Esophagus squamous epithelium (tissue), 5 donors: ENCODE results near the gene MAMSTR. TPM values are rescaled to one million over a fixed set of nuclear protein-coding genes. Genes with fewer than 3 reads are reported as not detected.
"Not testable (repeated sequence)": the region's sequence is repeated elsewhere in the genome, so short reads cannot be mapped to it uniquely, and the experiment has no call there.

Experiments
- DNase-seq: peaks from one replicate; lab custom pipeline; 2025; lab: John Stamatoyannopoulos, UW
- H3K27ac ChIP-seq, 4 donors: fragments of 200-600 bp; sonication (generic); one replicate each; pipeline ENCODE4 v1.5.1; 2016 to 2019; ENCODE audit warnings: mild to moderate bottlenecking in 1 of 4
- H3K27me3 ChIP-seq, 4 donors: fragments of 200-600 bp; sonication (generic); 1 replicate in 3 of 4; 2 replicates in 1 of 4; pipeline versions ENCODE4 v1.5.1 to v1.6.0; 2017 to 2021; ENCODE audit warnings: antibody characterized with exemption in 1 of 4
- H3K36me3 ChIP-seq, 3 donors: fragments of 200-600 bp; sonication (generic); one replicate each; pipeline ENCODE4 v1.5.1; 2016 to 2019
- H3K4me1 ChIP-seq, 3 donors: fragments of 200-600 bp; sonication (generic); one replicate each; pipeline ENCODE4 v1.5.1; 2017 to 2019
- H3K4me3 ChIP-seq, 4 donors: fragments of 200-600 bp; sonication (generic); 1 replicate in 3 of 4; 2 replicates in 1 of 4; pipeline ENCODE4 v1.5.1; 2016 to 2019; ENCODE audit warnings: mild to moderate bottlenecking in 2 of 4, moderate library complexity in 1 of 4
- H3K9me3 ChIP-seq, 3 donors: fragments of 200-600 bp; sonication (generic); one replicate each; pipeline ENCODE4 v1.5.1; 2016 to 2019
- CTCF ChIP-seq, 6 experiments: fragments of 450-650 bp in 4 of 6; fragments of 200-600 bp in 2 of 6; sonication (generic) in 2 of 6; IDR thresholded peaks; one replicate each; pipeline ENCODE4 v1.5.1; 2016 to 2019; ENCODE audit warnings: antibody characterized with exemption in 6 of 6, mild to moderate bottlenecking in 4 of 6, moderate library complexity in 4 of 6
- POLR2A ChIP-seq, 4 donors: fragments of 450-650 bp; IDR thresholded peaks; one replicate each; pipeline ENCODE4 v1.6.1; 2017; ENCODE audit warnings: antibody characterized with exemption in 4 of 4, mild to moderate bottlenecking in 4 of 4, moderate library complexity in 3 of 4
- WGBS, 2 donors: methylation state at CpG; one replicate each; pipeline ENCODE4 v1.1.5; 2018; 5-methylcytosine and 5-hydroxymethylcytosine counted together
- intact Hi-C: fragments of 100-400 bp; cut with DNase I; formaldehyde crosslinking; loops from one replicate; pipeline ENCODE4 v1.15.0; 2022
- total RNA-seq, 4 donors: library from RNA; depleted of rRNA; stranded (reverse); fragments of >200 nt; gene quantifications; one replicate each; pipeline ENCODE4 v1.1.0, GENCODE V29; 2016
- donor health status: DM: yes; HTN: yes; CAD: no.

Gene MAMSTR
- total RNA-seq, 4 donors from 2014 or later: 0.57 to 2.0 TPM; not detected in 2

GRCh38 chr19:48696353-48697010 is 23.0 kb downstream of the MAMSTR start:
- Histone ChIP-seq H3K4me1 (peaks cover 0 to 52% (median 12%) of the 10 kb centered on the region in 3 donors), H3K4me3 (peak overlapping the region; percentile 46 to 69 (median 54)), H3K9me3 (no peaks in the 10 kb centered on the region), H3K27ac (peak overlapping the region; percentile 89 to 97 (median 93)), H3K36me3 (peaks cover 0 to 9% (median 0%) of the 10 kb centered on the region in 3 donors), H3K27me3 (peaks cover 0 to 22% (median 0%) of the 10 kb centered on the region in 4 donors)
- no peak for DNase-seq
- TF ChIP-seq CTCF (IDR thresholded peaks at IDR 0.05) (no peak), POLR2A (IDR thresholded peaks at IDR 0.05) (peak in 3 of 4 donors; percentile 15 to 35 (median 23))
- WGBS, 2 donors: 9 to 12% methylated on average over 21 to 27 of the region's 34 CpGs
- intact Hi-C loops: no loop called here

- H3K36me3 ChIP-seq: peaks cover 0 to 3% (median 0%) of the 10 kb centered on the region in 3 donors
- TF ChIP-seq CTCF (IDR thresholded peaks at IDR 0.05) (no peak), POLR2A (IDR thresholded peaks at IDR 0.05) (peak in 3 of 4 donors; percentile 50 to 69 (median 58))
- 8 to 24% methylated on average over 4 to 5 of the region's 16 CpGs for WGBS, 2 donors
- DNase-seq: no peak
- peaks cover 0 to 22% (median 0%) of the 10 kb centered on the region in 4 donors for H3K27me3 ChIP-seq
- intact Hi-C loops: no loop called here
- peak within 1 kb of the TSS; percentile 46 to 69 (median 54) for H3K4me3 ChIP-seq
- H3K27ac ChIP-seq: peak within 1 kb of the TSS; percentile 89 to 97 (median 93)
- peaks cover 0 to 52% (median 12%) of the 10 kb centered on the region in 3 donors for H3K4me1 ChIP-seq
- H3K9me3 ChIP-seq: no peaks in the 10 kb centered on the region
Measured at GRCh38 chr19:48695743-48696352, 23.7 kb downstream of the MAMSTR start, which contains the start of gene FUT2. TSS of gene FUT2 (plus strand) at chr19:48695971. CDS start at chr19:48702957, 6,986 bp downstream.

- H3K27ac ChIP-seq, H3K9me3 ChIP-seq, H3K4me3 ChIP-seq, H3K36me3 ChIP-seq, intact Hi-C loops, DNase-seq: not testable (repeated sequence)
- peaks cover 0 to 22% (median 0%) of the 10 kb centered on the region in 4 donors for H3K27me3 ChIP-seq
- 79 to 92% methylated on average over 8 to 9 of the region's 9 CpGs for WGBS, 2 donors
- peaks cover 0 to 54% (median 17%) of the 10 kb centered on the region in 3 donors for H3K4me1 ChIP-seq
Measured at GRCh38 chr19:48693629-48694028, 25.9 kb downstream of the MAMSTR start.

GRCh38 chr19:48689449-48689848 is 30.1 kb downstream of the MAMSTR start:
- no peaks in the 10 kb centered on the region for H3K9me3 ChIP-seq
- intact Hi-C loops: no loop called here
- WGBS, 2 donors: 33 to 35% methylated on average over 7 of the region's 7 CpGs
- TF ChIP-seq POLR2A (IDR thresholded peaks at IDR 0.05): no peak
- TF ChIP-seq CTCF (IDR thresholded peaks at IDR 0.05): no peak
- H3K27ac ChIP-seq: peak overlapping the region in 2 of 4 donors; percentile 29 to 46
- no peaks in the 10 kb centered on the region for H3K36me3 ChIP-seq
- no peak overlapping the region for H3K4me3 ChIP-seq
- H3K27me3 ChIP-seq: no peaks in the 10 kb centered on the region
- peaks cover 0 to 30% (median 4%) of the 10 kb centered on the region in 3 donors for H3K4me1 ChIP-seq
- DNase-seq: no peak

- Histone ChIP-seq H3K27me3 (no peaks in the 10 kb centered on the region), H3K4me3 (no peak overlapping the region), H3K27ac (no peak overlapping the region), H3K36me3 (no peaks in the 10 kb centered on the region), H3K4me1 (peaks cover 0 to 35% (median 7%) of the 10 kb centered on the region in 3 donors), H3K9me3 (no peaks in the 10 kb centered on the region)
- 80 to 89% methylated on average over 1 to 2 of the region's 3 CpGs for WGBS, 2 donors
- no peak for TF ChIP-seq POLR2A (IDR thresholded peaks at IDR 0.05)
- TF ChIP-seq CTCF (IDR thresholded peaks at IDR 0.05): no peak
- DNase-seq: no peak
- intact Hi-C loops: no loop called here
Measured at GRCh38 chr19:48687776-48688175, 31.7 kb downstream of the MAMSTR start.

GRCh38 chr19:48686637-48687036 is 32.9 kb downstream of the MAMSTR start:
- 89% methylated on average over 7 of the region's 7 CpGs for WGBS, 2 donors
- H3K27me3 ChIP-seq, DNase-seq, H3K36me3 ChIP-seq, H3K9me3 ChIP-seq, intact Hi-C loops, H3K27ac ChIP-seq, H3K4me3 ChIP-seq: not testable (repeated sequence)
- peaks cover 0 to 35% (median 7%) of the 10 kb centered on the region in 3 donors for H3K4me1 ChIP-seq
